ENCODE results near the gene CERCAM. TPM values are rescaled to one million over a fixed set of nuclear protein-coding genes. Genes with fewer than 3 reads are reported as not detected.

CERCAM gene
- total and polyA plus RNA-seq, 8 donors, result 13.0 to 29.9 (median 18.8) TPM

DNA sequence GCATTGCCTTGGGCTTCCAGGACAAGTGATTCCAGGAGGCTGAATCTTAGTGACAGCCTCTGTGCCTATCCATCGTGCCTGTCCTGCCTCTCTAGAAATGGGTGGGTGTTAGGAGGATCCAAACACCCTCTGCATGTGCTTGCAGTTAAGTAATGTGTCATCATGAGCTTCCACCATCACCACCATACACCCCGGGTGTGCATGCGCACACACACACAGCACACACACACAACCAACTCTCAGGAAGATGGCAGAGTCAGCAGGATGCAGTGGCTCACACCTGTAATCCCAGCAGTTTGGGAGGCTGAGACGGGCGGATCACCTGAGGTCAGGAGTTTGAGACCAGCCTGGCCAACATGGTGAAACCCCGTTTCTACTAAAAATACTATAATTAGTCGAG lies 22.8 kb upstream of the CERCAM start:
- no peaks in the 10 kb centered on the region for H3K9me3 ChIP-seq
- no peak overlapping the region for H3K4me3 ChIP-seq
- H3K4me1 ChIP-seq, result no peaks in the 10 kb centered on the region
- DNase-seq (no peak), ATAC-seq (no peak), FAIRE-seq (no peak)
- TF ChIP-seq, protein P1, sequence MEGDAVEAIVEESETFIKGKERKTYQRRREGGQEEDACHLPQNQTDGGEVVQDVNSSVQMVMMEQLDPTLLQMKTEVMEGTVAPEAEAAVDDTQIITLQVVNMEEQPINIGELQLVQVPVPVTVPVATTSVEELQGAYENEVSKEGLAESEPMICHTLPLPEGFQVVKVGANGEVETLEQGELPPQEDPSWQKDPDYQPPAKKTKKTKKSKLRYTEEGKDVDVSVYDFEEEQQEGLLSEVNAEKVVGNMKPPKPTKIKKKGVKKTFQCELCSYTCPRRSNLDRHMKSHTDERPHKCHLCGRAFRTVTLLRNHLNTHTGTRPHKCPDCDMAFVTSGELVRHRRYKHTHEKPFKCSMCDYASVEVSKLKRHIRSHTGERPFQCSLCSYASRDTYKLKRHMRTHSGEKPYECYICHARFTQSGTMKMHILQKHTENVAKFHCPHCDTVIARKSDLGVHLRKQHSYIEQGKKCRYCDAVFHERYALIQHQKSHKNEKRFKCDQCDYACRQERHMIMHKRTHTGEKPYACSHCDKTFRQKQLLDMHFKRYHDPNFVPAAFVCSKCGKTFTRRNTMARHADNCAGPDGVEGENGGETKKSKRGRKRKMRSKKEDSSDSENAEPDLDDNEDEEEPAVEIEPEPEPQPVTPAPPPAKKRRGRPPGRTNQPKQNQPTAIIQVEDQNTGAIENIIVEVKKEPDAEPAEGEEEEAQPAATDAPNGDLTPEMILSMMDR (IDR thresholded peaks at IDR 0.05), result no peak
- peaks cover 0 to 3% (median 0%) of the 10 kb centered on the region in 3 donors for H3K36me3 ChIP-seq
- H3K27me3 ChIP-seq, result no peaks in the 10 kb centered on the region
- WGBS, 2 donors, result 50 to 55% methylated on average over 7 of the region's 7 CpGs
- intact Hi-C loops (cut with DNase I), result no loop called here
- no peak overlapping the region for H3K27ac ChIP-seq

DNA sequence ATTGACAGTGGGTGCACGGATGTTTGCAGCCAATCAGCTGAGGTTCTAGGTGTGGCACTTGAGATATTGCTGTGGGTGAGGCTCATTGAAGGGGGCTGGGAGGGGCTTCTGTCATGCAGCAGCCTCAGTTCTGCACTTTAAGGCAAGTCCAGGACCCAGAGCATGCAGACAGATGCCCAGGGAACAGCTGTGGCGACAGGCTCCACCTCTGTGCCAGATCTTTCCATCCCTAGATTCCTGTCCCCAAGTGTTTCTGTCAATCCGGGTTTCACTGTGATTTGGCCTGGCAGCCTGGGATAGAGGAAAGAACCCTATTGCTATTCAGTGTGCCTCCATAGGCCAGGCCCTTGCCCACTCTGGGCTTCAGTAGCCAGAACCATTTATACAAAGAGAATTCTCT lies 20.8 kb upstream of the CERCAM start:
- 59 to 73% methylated on average over 3 of the region's 3 CpGs for WGBS, 2 donors
- intact Hi-C loops (cut with DNase I), result no loop called here
- no peak for FAIRE-seq
- TF ChIP-seq, protein P1 (IDR thresholded peaks at IDR 0.05), result no peak
- no peaks in the 10 kb centered on the region for H3K4me1 ChIP-seq
- no peaks in the 10 kb centered on the region for H3K9me3 ChIP-seq
- no peak for ATAC-seq
- no peak overlapping the region for H3K27ac ChIP-seq
- no peaks in the 10 kb centered on the region for H3K36me3 ChIP-seq
- DNase-seq, result no peak
- H3K4me3 ChIP-seq, result no peak overlapping the region
- H3K27me3 ChIP-seq, result no peaks in the 10 kb centered on the region

DNA sequence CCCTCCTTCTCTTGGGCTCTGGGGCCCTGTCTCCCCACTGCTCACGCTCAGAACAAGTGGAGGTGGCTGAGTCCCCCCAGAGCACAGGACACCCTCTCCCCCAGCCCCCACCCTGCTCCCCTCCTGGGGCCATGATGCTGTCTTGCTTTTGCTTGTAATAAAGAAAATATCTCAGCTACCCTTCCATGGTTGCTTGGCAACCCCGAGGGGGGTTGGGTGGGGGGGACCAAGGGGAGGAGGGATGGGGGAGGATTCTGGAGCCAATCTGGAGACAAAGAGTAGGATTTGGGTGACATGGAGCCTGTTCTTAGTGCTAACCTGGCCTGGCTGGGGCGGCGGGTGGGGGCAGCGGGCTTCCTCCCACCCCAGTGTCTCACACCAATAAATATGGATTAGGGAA lies 16.1 kb upstream of the CERCAM start:
- H3K4me3 ChIP-seq, result no peak overlapping the region
- TF ChIP-seq, protein P1 (IDR thresholded peaks at IDR 0.05), result no peak
- no peaks in the 10 kb centered on the region for H3K4me1 ChIP-seq
- FAIRE-seq (no peak), DNase-seq (no peak), ATAC-seq (no peak)
- H3K9me3 ChIP-seq, result no peaks in the 10 kb centered on the region
- intact Hi-C loops (cut with DNase I), result no loop called here
- no peaks in the 10 kb centered on the region for H3K36me3 ChIP-seq
- WGBS, 2 donors, result 71 to 73% methylated on average over 5 of the region's 5 CpGs
- H3K27me3 ChIP-seq, result no peaks in the 10 kb centered on the region
- no peak overlapping the region for H3K27ac ChIP-seq

DNA sequence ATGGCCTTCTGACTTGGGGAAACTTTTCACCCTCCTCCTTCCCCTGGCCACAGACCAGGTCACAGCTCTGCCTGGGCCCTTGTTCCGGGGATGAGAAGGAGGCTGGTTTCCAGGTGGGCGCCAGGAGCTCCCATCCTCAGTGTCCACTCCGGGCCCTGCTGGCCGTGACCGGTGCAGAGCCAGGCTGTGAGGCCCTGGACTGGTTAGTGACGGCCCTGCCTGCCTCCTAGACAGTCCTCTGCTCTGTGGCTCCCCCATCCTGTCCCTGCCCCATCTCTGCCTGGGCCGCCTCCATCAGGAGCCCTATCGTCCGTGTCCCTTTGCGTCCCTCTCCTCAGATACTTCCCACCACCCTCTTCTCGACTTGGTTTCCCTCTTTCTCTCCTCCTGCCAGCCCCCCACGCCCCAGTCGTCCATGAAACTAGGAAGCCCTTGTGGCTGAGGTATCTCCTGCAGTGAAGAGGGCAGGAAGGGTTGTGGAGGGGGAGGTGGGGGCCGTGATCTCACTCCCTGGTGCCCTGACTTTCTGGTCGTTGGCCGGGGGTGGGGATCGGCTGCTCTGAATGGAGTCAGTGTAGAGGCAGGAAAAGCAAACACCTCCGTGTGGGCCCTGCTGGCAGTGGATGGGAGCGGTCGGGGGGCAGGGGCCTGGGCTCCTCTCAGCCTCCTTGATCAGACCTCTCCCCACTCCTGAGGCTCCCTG lies 15.4 kb upstream of the CERCAM start:
- whole genome bisulfite sequencing, 2 donors, result 45 to 54% methylated on average over 16 to 20 of the region's 20 CpGs
- ATAC-seq, result no peak
- no peak overlapping the region for H3K27ac ChIP-seq
- TF ChIP-seq, protein P1 (IDR thresholded peaks at IDR 0.05), result no peak
- DNase-seq, result no peak
- intact Hi-C loops (cut with DNase I), result no loop called here
- H3K4me3 ChIP-seq, result no peak overlapping the region
- no peak for FAIRE-seq
- H3K4me1 ChIP-seq, result no peaks in the 10 kb centered on the region
- H3K36me3 ChIP-seq, result no peaks in the 10 kb centered on the region
- no peaks in the 10 kb centered on the region for H3K27me3 ChIP-seq
- H3K9me3 ChIP-seq, result no peaks in the 10 kb centered on the region

DNA sequence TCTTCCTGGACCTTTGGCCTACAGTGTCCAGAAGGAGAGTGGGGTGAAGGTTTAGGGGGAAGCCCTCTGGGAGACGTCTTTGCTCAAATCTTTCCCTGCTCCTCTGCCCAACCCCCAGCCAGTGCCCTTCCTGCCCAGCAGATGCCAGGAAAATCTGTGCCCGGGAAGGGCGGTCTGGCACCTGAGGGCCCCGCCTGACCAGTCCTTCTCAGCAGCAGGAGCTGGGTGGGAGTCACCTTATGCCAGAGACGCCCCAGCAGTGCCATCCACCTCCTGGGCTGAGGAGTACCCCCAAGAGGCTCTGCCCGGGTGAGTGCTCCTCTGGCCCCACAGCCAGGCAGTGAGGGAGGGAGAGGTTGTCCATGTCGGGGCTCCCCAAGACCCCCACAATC lies 14.9 kb upstream of the CERCAM start:
- ATAC-seq (no peak), FAIRE-seq (no peak), DNase-seq (no peak)
- H3K9me3 ChIP-seq, result no peaks in the 10 kb centered on the region
- H3K4me1 ChIP-seq, result no peaks in the 10 kb centered on the region
- no peak overlapping the region for H3K27ac ChIP-seq
- H3K27me3 ChIP-seq, result no peaks in the 10 kb centered on the region
- WGBS, 2 donors, result 54 to 60% methylated on average over 7 of the region's 7 CpGs
- TF ChIP-seq, protein P1 (IDR thresholded peaks at IDR 0.05), result no peak
- intact Hi-C loops (cut with DNase I), result no loop called here
- no peak overlapping the region for H3K4me3 ChIP-seq
- no peaks in the 10 kb centered on the region for H3K36me3 ChIP-seq

Data from pancreas (tissue), 10 donors.